Cardiac muscle cell (in vitro differentiated cells and primary cell): ENCODE results near the gene CR1L. TPM values are rescaled to one million over a fixed set of nuclear protein-coding genes. Genes with fewer than 3 reads are reported as not detected.
"Not testable (repeated sequence)": the region's sequence is repeated elsewhere in the genome, so short reads cannot be mapped to it uniquely, and the experiment has no call there.

ENCODE experiments used
- DNase-seq, 2 donors: peaks; one replicate each; pipeline versions ENCODE4 v3.0.0 to v3.0.0-alpha.2; 2010 to 2017; ENCODE audit warnings: low read depth in 1 of 2, low spot score in 1 of 2
- H3K27ac ChIP-seq: fragments of 200-600 bp; sonication (generic); 2 replicates; pipeline ENCODE4 v1.5.1; 2016
- H3K27me3 ChIP-seq: fragments of 200-600 bp; sonication (generic); 2 replicates; pipeline ENCODE4 v1.6.0; 2016; ENCODE audit warnings: control low read depth
- H3K36me3 ChIP-seq: fragments of 200-600 bp; sonication (generic); 2 replicates; pipeline ENCODE4 v1.5.1; 2016; ENCODE audit warnings: control low read depth
- H3K4me1 ChIP-seq: fragments of 200-600 bp; sonication (generic); 2 replicates; pipeline ENCODE4 v1.8.1; 2017; ENCODE audit warnings: low read depth, mild to moderate bottlenecking, mixed run types
- H3K4me3 ChIP-seq: fragments of 200-600 bp; sonication (generic); 2 replicates; pipeline ENCODE4 v1.5.1; 2016; ENCODE audit warnings: mild to moderate bottlenecking
- H3K9me3 ChIP-seq: fragments of 200-600 bp; sonication (generic); 2 replicates; pipeline ENCODE4 v1.5.1; 2017; ENCODE audit warnings: low read depth, mild to moderate bottlenecking, control low read depth
- polyA plus RNA-seq: library from polyadenylated mRNA; unstranded; fragments of >200 nt; fragmentation: Nextera tagmentation; extraction: Ambion mirVana; gene quantifications from 2 replicates; pipeline ENCODE4 v1.2.1, GENCODE V29; 2016
- total RNA-seq: library from RNA; depleted of rRNA; stranded (reverse); fragments of >200 nt; gene quantifications from 2 replicates; pipeline ENCODE4 v1.2.3, GENCODE V29; 2016
- TF ChIP-seq, protein P1 (sequence below): IDR thresholded peaks from 2 replicates; pipeline ENCODE4 v1.5.1; 2012; ENCODE audit warnings: low read depth, mild to moderate bottlenecking, low read length

The CR1L gene
- total and polyA plus RNA-seq, 2 experiments from 2014 or later, result not detected

DNA sequence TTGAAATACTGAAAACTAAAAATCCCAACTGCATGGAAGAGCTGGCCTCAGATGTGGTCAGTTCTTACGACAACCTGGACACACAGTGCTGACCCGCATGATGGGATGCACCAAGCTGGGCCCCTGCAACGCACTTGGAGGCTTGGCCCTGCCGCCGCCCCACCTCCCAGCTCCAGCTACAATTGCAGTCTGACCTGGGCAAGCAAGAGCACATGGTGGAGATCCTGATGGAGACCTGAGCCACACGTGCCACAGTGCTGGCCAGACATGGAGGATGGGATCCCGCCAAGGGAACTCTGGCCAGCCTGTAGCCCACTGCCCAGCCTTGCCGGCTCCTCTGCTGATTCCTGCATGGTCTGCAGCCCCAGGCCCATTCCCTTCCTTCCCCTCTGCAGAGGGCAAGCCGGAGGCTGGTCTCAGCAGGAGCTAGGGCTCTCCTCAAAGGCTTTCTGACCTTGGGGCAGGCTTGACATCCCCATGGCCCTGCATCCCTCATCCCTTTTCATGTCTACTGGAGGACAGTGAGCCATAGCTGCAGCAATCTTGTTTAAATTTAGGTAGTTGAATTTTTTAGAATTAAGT lies 14.1 kb downstream of the CR1L start:
- TF ChIP-seq, protein P1, sequence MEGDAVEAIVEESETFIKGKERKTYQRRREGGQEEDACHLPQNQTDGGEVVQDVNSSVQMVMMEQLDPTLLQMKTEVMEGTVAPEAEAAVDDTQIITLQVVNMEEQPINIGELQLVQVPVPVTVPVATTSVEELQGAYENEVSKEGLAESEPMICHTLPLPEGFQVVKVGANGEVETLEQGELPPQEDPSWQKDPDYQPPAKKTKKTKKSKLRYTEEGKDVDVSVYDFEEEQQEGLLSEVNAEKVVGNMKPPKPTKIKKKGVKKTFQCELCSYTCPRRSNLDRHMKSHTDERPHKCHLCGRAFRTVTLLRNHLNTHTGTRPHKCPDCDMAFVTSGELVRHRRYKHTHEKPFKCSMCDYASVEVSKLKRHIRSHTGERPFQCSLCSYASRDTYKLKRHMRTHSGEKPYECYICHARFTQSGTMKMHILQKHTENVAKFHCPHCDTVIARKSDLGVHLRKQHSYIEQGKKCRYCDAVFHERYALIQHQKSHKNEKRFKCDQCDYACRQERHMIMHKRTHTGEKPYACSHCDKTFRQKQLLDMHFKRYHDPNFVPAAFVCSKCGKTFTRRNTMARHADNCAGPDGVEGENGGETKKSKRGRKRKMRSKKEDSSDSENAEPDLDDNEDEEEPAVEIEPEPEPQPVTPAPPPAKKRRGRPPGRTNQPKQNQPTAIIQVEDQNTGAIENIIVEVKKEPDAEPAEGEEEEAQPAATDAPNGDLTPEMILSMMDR, result no peak
- Histone ChIP-seq H3K36me3 (no peaks in the 10 kb centered on the region), H3K4me1 (no peaks in the 10 kb centered on the region), H3K9me3 (no peaks in the 10 kb centered on the region), H3K27ac (no peak overlapping the region), H3K27me3 (no peaks in the 10 kb centered on the region), H3K4me3 (no peak overlapping the region)
- no peak for DNase-seq

DNA sequence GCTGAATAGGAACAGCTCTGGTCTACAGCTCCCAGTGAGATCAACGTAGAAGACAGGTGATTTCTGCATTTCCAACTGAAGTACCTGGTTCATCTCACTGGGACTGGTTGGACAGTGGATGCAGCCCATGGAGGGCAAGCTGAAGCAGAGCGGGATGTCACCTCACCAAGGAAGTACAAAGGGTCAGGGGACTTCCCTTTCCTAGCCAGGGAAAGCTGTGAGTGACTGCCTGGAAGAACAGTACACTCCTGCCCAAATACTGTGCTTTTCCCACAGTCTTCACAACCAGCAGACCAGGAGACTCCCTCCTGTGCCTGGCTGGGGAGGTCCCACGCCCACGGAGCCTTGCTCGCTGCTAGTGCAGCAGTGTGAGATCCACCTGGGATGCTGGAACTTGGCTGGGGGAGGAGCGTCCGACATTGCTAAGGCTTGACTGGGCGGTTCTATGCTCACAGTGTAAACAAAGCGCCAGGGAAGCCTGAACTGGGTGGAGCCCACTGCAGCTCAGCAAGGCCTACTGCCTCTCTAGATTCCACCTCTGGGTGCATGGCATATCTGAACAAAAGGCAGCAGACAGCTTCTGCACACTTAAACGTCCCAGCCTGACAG lies 14.7 kb downstream of the CR1L start:
- H3K9me3 ChIP-seq, result no peaks in the 10 kb centered on the region
- H3K27ac ChIP-seq, result no peak overlapping the region
- no peaks in the 10 kb centered on the region for H3K27me3 ChIP-seq
- no peak for DNase-seq
- H3K36me3 ChIP-seq, result no peaks in the 10 kb centered on the region
- no peak overlapping the region for H3K4me3 ChIP-seq
- H3K4me1 ChIP-seq, result no peaks in the 10 kb centered on the region
- TF ChIP-seq, protein P1, result no peak

DNA sequence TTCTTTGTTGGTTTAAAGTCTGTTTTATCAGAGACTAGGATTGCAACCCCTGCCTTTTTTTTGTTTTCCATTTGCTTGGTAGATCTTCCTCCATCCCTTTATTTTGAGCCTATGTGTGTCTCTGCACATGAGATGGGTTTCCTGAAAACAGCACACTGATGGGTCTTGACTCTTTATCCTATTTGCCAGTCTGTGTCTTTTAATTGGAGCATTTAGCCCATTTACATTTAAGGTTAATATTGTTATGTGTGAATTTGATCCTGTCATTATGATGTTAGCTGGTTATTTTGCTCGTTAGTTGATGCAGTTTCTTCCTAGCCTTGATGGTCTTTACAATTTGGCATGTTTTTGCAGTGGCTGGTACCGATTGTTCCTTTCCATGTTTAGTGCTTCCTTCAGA lies 16.5 kb downstream of the CR1L start:
- H3K27me3 ChIP-seq, H3K4me3 ChIP-seq, DNase-seq, H3K9me3 ChIP-seq, H3K27ac ChIP-seq, H3K36me3 ChIP-seq, H3K4me1 ChIP-seq: not testable (repeated sequence)

DNA sequence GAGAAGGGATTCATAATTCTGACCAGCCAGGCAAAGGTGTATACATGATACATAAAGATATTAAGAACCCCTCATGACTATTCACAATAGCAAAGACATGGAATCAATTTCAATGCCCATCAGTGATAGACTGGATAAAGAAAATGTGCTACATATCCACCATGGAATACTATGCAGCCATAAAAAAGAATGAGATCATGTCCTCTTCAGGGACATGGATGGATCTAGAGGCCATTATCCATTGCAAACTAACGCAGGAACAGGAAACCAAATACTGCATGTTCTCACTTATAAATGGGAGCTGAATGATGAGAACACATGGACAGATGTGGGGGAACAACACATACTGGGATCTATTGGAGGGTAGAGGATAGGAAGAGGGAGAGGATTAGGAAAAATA lies 21.4 kb downstream of the CR1L start:
- no peak for DNase-seq
- no peaks in the 10 kb centered on the region for H3K27me3 ChIP-seq
- TF ChIP-seq, protein P1, result no peak
- H3K36me3 ChIP-seq, result no peaks in the 10 kb centered on the region
- no peak overlapping the region for H3K27ac ChIP-seq
- H3K4me3 ChIP-seq, result no peak overlapping the region
- H3K4me1 ChIP-seq, result no peaks in the 10 kb centered on the region
- H3K9me3 ChIP-seq, result no peaks in the 10 kb centered on the region

DNA sequence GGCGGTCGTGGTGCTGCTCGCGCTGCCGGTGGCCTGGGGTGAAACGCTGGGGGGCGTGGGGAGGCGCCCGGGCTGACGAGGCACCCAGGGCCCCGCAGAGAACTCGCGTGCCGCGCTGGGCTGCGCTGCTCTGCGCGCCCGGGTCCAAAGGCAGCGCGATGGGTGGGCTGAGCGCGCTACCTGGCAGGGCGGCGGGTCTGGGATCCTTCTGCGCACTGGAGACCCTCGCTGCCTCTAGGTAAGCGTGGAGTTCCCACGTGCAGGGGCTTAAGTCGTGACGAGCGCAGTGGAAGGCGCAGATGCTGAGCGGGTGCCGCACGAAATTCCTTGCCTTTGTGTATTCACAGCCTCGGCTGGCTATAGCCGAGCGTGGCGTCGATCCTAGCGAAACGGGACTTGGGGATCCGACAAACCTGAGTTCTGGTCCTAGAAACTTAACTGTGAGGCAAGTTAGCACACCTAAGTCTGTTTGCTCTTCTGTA lies 24.6 kb downstream of the CR1L start:
- TF ChIP-seq, protein P1, result no peak
- Histone ChIP-seq H3K4me3 (no peak overlapping the region), H3K4me1 (no peaks in the 10 kb centered on the region), H3K27me3 (no peaks in the 10 kb centered on the region), H3K27ac (no peak overlapping the region), H3K36me3 (no peaks in the 10 kb centered on the region), H3K9me3 (no peaks in the 10 kb centered on the region)
- DNase-seq, result no peak

DNA sequence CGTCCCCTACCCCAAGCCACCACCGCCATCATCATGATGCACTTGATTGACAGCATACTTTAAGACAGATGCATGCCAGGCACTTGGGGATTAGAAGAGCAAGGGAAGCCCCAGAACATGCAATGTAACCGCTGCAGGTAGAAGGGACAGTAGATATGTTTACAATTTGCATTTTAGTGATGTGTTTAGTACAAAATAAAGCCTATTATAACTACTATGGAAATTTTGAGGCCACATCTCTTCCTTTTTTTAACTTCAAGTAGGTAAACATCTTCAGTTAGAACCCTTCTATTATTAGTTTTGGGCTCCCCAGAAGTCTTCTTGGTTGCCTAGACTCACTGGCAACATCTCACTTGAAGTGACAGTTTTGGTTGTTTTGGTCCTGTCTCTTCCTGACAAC lies 25.3 kb downstream of the CR1L start:
- H3K9me3 ChIP-seq, result no peaks in the 10 kb centered on the region
- no peak overlapping the region for H3K4me3 ChIP-seq
- H3K36me3 ChIP-seq, result no peaks in the 10 kb centered on the region
- no peaks in the 10 kb centered on the region for H3K27me3 ChIP-seq
- H3K27ac ChIP-seq, result no peak overlapping the region
- TF ChIP-seq, protein P1, result no peak
- no peaks in the 10 kb centered on the region for H3K4me1 ChIP-seq
- DNase-seq, result no peak
